ENCODE data around the gene KANSL3. TPM values are rescaled to one million over a fixed set of nuclear protein-coding genes. Genes with fewer than 3 reads are reported as not detected.

Gene KANSL3
- total and polyA plus RNA-seq, 2 donors (not counting 3 experiments of a cell fraction or from before 2014, with no cell fraction given): 27.7 to 36.9 TPM

DNA sequence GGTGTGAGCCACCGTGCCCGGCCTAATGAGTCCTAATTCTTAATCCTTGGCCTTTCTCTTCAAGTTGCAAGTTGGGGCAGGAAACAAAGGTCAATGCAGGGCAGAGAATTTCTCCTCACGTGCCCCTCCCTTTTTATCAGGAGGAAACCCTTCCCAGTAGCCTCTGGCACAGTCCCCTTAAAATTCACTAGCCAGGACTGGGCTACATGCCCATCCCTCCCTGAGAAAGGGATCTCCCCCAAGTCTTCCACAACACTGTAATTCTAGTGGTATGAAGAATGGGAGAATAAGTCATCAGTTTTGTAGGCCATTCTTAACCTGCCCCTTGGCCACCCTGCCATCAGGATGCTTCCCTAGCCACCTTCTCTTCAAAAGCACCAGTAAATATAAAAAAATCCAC, 59.4 kb downstream of the KANSL3 start:
- H4K20me1 ChIP-seq (replicated peaks; ENCODE audit: control insufficient read depth, extremely low read depth, insufficient read depth, low read length): no peaks in the 10 kb centered on the region
- CTCF ChIA-PET: no interaction called here
- H3K4me2 ChIP-seq (ENCODE audit: insufficient read depth, low read length): no peak overlapping the region
- no peak for FAIRE-seq
- H3K79me2 ChIP-seq (ENCODE audit: control insufficient read depth, insufficient read depth, low read length): no peaks in the 10 kb centered on the region
- intact Hi-C loops (cut with micrococcal nuclease): loop anchor here (2.0 kb wide), 1 partner anchor 14 kb away; no protein-coding TSS in a partner anchor
- no peak overlapping the region for H3K27ac ChIP-seq (ENCODE audit: insufficient read depth, low read depth, low read length)
- H3K9ac ChIP-seq (replicated peaks; ENCODE audit: extremely low read depth, insufficient read depth, low read length): no peak overlapping the region
- dilution Hi-C loops (cut with MboI; ENCODE audit: extremely low pct_ligation_motif_present, low sequenced_read_pairs): no loop called here
- no peak for DNase-seq (ENCODE audit: low read depth, low spot score)
- no peak overlapping the region for H3K4me3 ChIP-seq (replicated peaks in 1 of 3; ENCODE audit: insufficient read depth in 1 of 3, low read depth in 1 of 3, low read length in 3 of 3)
- no peaks in the 10 kb centered on the region for H3K36me3 ChIP-seq (ENCODE audit: control insufficient read depth in 2 of 2, extremely low read depth in 1 of 2, insufficient read depth in 2 of 2, low read length in 2 of 2)
- H2AFZ ChIP-seq (ENCODE audit: low read depth, low read length): no peak overlapping the region
- no peaks in the 10 kb centered on the region for H3K4me1 ChIP-seq (ENCODE audit: control insufficient read depth, extremely low read depth, insufficient read depth, low read length)
- POLR2A ChIA-PET: no interaction called here
- no peaks in the 10 kb centered on the region for H3K27me3 ChIP-seq (ENCODE audit: control insufficient read depth in 2 of 2, insufficient read depth in 2 of 2, low read length in 2 of 2)
- BruUV-seq (replicated peaks): no TSS peak
- no peaks in the 10 kb centered on the region for H3K9me3 ChIP-seq (replicated peaks; ENCODE audit: control insufficient read depth, insufficient read depth, low read length)
- no peaks in the 10 kb centered on the region for H3K9me1 ChIP-seq (replicated peaks; ENCODE audit: control insufficient read depth, extremely low read depth, insufficient read depth, low read length)
- TF ChIP-seq EZH2 (IDR thresholded peaks at IDR 0.05; ENCODE audit: borderline replicate concordance, low read depth, low read length, severe bottlenecking): no peak
- no peak for TF ChIP-seq FOS (IDR thresholded peaks at IDR 0.05; ENCODE audit: borderline replicate concordance, insufficient read depth, low read length)

GRCh38 chr2:96577501-96577900, 60.6 kb downstream of the KANSL3 start:
- dilution Hi-C loops (cut with MboI; ENCODE audit: extremely low pct_ligation_motif_present, low sequenced_read_pairs) (no loop called here), intact Hi-C loops (cut with micrococcal nuclease) (no loop called here)
- no TSS peak for BruUV-seq (replicated peaks)
- Histone ChIP-seq H3K79me2 (ENCODE audit: control insufficient read depth, insufficient read depth, low read length) (no peaks in the 10 kb centered on the region), H3K36me3 (ENCODE audit: control insufficient read depth in 2 of 2, extremely low read depth in 1 of 2, insufficient read depth in 2 of 2, low read length in 2 of 2) (no peaks in the 10 kb centered on the region), H3K27me3 (ENCODE audit: control insufficient read depth in 2 of 2, insufficient read depth in 2 of 2, low read length in 2 of 2) (no peaks in the 10 kb centered on the region), H2AFZ (ENCODE audit: low read depth, low read length) (no peak overlapping the region), H3K9me3 (replicated peaks; ENCODE audit: control insufficient read depth, insufficient read depth, low read length) (no peaks in the 10 kb centered on the region), H3K9ac (replicated peaks; ENCODE audit: extremely low read depth, insufficient read depth, low read length) (no peak overlapping the region), H3K27ac (ENCODE audit: insufficient read depth, low read depth, low read length) (no peak overlapping the region), H3K9me1 (replicated peaks; ENCODE audit: control insufficient read depth, extremely low read depth, insufficient read depth, low read length) (no peaks in the 10 kb centered on the region), H3K4me1 (ENCODE audit: control insufficient read depth, extremely low read depth, insufficient read depth, low read length) (no peaks in the 10 kb centered on the region), H4K20me1 (replicated peaks; ENCODE audit: control insufficient read depth, extremely low read depth, insufficient read depth, low read length) (no peaks in the 10 kb centered on the region), H3K4me3 (replicated peaks in 1 of 3; ENCODE audit: insufficient read depth in 1 of 3, low read depth in 1 of 3, low read length in 3 of 3) (no peak overlapping the region), H3K4me2 (ENCODE audit: insufficient read depth, low read length) (no peak overlapping the region)
- POLR2A ChIA-PET: no interaction called here
- TF ChIP-seq JUN (IDR thresholded peaks at IDR 0.05; ENCODE audit: borderline replicate concordance, insufficient read depth, insufficient read length, low read depth) (no peak), EZH2 (IDR thresholded peaks at IDR 0.05; ENCODE audit: borderline replicate concordance, low read depth, low read length, severe bottlenecking) (no peak), POLR2AphosphoS5 (IDR thresholded peaks at IDR 0.05; ENCODE audit: insufficient read depth, low read depth, low read length) (no peak), MAX (IDR thresholded peaks at IDR 0.05; ENCODE audit: insufficient read depth, insufficient read length) (no peak), FOS (IDR thresholded peaks at IDR 0.05; ENCODE audit: borderline replicate concordance, insufficient read depth, low read length) (no peak), GATA2 (IDR thresholded peaks at IDR 0.05; ENCODE audit: insufficient read depth, insufficient read length, low read depth, low read length) (no peak), MYC (IDR thresholded peaks at IDR 0.05; ENCODE audit: low read depth, low read length) (no peak), POLR2A (IDR thresholded peaks at IDR 0.05; ENCODE audit: low read depth, low read length) (no peak)
- TF ChIP-seq, protein P1, sequence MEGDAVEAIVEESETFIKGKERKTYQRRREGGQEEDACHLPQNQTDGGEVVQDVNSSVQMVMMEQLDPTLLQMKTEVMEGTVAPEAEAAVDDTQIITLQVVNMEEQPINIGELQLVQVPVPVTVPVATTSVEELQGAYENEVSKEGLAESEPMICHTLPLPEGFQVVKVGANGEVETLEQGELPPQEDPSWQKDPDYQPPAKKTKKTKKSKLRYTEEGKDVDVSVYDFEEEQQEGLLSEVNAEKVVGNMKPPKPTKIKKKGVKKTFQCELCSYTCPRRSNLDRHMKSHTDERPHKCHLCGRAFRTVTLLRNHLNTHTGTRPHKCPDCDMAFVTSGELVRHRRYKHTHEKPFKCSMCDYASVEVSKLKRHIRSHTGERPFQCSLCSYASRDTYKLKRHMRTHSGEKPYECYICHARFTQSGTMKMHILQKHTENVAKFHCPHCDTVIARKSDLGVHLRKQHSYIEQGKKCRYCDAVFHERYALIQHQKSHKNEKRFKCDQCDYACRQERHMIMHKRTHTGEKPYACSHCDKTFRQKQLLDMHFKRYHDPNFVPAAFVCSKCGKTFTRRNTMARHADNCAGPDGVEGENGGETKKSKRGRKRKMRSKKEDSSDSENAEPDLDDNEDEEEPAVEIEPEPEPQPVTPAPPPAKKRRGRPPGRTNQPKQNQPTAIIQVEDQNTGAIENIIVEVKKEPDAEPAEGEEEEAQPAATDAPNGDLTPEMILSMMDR (IDR thresholded peaks at IDR 0.05; ENCODE audit: extremely low read depth in 1 of 2, insufficient read depth in 1 of 2, low read depth in 1 of 2, low read length in 2 of 2): no peak
- DNase-seq (ENCODE audit: low read depth, low spot score) (no peak), FAIRE-seq (no peak)
- CTCF ChIA-PET: interaction anchor here (1.1 to 1.3 kb wide), 2 partner anchors 12 to 23 kb away, joined by 3 to 4 read pairs; no protein-coding TSS in a partner anchor

All from endothelial cell of umbilical vein (primary cell).